Body of pancreas (tissue), 4 donors: ENCODE data around the gene HDAC1. TPM values are rescaled to one million over a fixed set of nuclear protein-coding genes. Genes with fewer than 3 reads are reported as not detected.

Experiments
- ATAC-seq: fragments of 150-250 bp; one replicate; pipeline ENCODE4 v1.9.1; 2016
- DNase-seq, 4 donors: peaks; one replicate each; pipeline ENCODE4 v3.0.0-alpha.2; 2019
- H3K27ac ChIP-seq, 4 donors: fragments of 200-600 bp; sonication (generic); 1 replicate in 3 of 4; 2 replicates in 1 of 4; pipeline versions ENCODE4 v1.5.1 to v1.6.1; 2016 to 2019; ENCODE audit warnings: mild to moderate bottlenecking in 1 of 4, mixed read lengths in 1 of 4, moderate library complexity in 1 of 4
- H3K27me3 ChIP-seq, 2 donors: fragments of 200-600 bp; sonication (generic); one replicate each; pipeline ENCODE4 v1.6.0; 2016; ENCODE audit warnings: mild to moderate bottlenecking in 1 of 2
- H3K36me3 ChIP-seq, 2 donors: fragments of 200-600 bp; sonication (generic); replicated peaks in 1 of 2; 2 replicates each; pipeline ENCODE4 v1.5.1; 2016; ENCODE audit warnings: low read depth in 2 of 2; ENCODE audit not compliant: insufficient read depth in 1 of 2
- H3K4me1 ChIP-seq: fragments of 200-600 bp; sonication (generic); one replicate; pipeline ENCODE4 v1.6.0; 2016
- H3K4me3 ChIP-seq, 2 donors: fragments of 200-600 bp; sonication (generic); 1 replicate in 1 of 2; 2 replicates in 1 of 2; pipeline ENCODE4 v1.5.1; 2016 to 2019
- H3K9me3 ChIP-seq, 3 donors: fragments of 200-600 bp; sonication (generic); 1 replicate in 2 of 3; 2 replicates in 1 of 3; pipeline ENCODE4 v1.5.1; 2016
- POLR2A ChIP-seq, 3 donors: fragments of 450-650 bp; IDR thresholded peaks; one replicate each; pipeline ENCODE4 v1.6.1; 2016; ENCODE audit warnings: antibody characterized with exemption in 3 of 3, mild to moderate bottlenecking in 2 of 3
- WGBS, 2 donors: methylation state at CpG; one replicate each; pipeline ENCODE4 v1.1.5; 2017; 5-methylcytosine and 5-hydroxymethylcytosine counted together
- intact Hi-C: fragments of 100-400 bp; cut with DNase I; formaldehyde crosslinking; loops from one replicate; pipeline ENCODE4 v1.15.1; 2023
- total RNA-seq, 2 donors: library from RNA; depleted of rRNA; stranded (reverse); fragments of >200 nt; gene quantifications; one replicate each; pipeline ENCODE4 v1.1.0, GENCODE V29; 2016
- TF ChIP-seq, protein P1 (sequence below), 7 experiments: fragments of 450-650 bp in 4 of 7; fragments of 200-600 bp in 3 of 7; sonication (generic) in 3 of 7; IDR thresholded peaks; one replicate each; pipeline ENCODE4 v1.5.1; 2016 to 2019; ENCODE audit warnings: antibody characterized with exemption in 7 of 7

The HDAC1 gene
- total RNA-seq, 2 donors from 2014 or later: 32.7 to 50.4 TPM

DNA sequence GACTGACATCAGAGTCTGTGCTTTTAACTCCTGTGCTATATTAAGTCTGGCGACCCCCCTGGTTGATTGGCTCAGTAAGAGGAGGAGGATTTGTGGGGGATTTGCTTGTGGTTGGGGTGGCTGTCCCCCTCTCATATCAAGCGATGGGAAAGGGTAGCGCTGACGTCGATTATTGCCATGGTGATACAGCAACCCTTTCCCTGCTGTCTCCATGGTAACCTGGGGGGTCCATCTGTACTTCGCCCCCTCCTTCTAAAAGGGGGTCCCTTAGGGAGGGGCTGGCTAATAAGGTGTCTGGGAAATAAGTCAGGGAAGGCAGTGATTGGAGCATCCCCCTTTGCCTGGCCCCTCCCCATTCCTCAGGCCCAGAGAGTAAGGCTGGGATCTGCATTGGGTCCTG lies 65.7 kb downstream of the HDAC1 start:
- TF ChIP-seq, protein P1, sequence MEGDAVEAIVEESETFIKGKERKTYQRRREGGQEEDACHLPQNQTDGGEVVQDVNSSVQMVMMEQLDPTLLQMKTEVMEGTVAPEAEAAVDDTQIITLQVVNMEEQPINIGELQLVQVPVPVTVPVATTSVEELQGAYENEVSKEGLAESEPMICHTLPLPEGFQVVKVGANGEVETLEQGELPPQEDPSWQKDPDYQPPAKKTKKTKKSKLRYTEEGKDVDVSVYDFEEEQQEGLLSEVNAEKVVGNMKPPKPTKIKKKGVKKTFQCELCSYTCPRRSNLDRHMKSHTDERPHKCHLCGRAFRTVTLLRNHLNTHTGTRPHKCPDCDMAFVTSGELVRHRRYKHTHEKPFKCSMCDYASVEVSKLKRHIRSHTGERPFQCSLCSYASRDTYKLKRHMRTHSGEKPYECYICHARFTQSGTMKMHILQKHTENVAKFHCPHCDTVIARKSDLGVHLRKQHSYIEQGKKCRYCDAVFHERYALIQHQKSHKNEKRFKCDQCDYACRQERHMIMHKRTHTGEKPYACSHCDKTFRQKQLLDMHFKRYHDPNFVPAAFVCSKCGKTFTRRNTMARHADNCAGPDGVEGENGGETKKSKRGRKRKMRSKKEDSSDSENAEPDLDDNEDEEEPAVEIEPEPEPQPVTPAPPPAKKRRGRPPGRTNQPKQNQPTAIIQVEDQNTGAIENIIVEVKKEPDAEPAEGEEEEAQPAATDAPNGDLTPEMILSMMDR (IDR thresholded peaks at IDR 0.05): no peak
- no peak for TF ChIP-seq POLR2A (IDR thresholded peaks at IDR 0.05)
- no peaks in the 10 kb centered on the region for H3K27me3 ChIP-seq
- DNase-seq: no peak
- peaks cover 37% of the 10 kb centered on the region for H3K4me1 ChIP-seq
- H3K9me3 ChIP-seq: no peaks in the 10 kb centered on the region
- H3K27ac ChIP-seq: no peak overlapping the region
- ATAC-seq: no peak
- H3K4me3 ChIP-seq: no peak overlapping the region
- intact Hi-C loops: no loop called here
- WGBS, 2 donors: 75 to 80% methylated on average over 6 of the region's 6 CpGs
- H3K36me3 ChIP-seq: no peaks in the 10 kb centered on the region

DNA sequence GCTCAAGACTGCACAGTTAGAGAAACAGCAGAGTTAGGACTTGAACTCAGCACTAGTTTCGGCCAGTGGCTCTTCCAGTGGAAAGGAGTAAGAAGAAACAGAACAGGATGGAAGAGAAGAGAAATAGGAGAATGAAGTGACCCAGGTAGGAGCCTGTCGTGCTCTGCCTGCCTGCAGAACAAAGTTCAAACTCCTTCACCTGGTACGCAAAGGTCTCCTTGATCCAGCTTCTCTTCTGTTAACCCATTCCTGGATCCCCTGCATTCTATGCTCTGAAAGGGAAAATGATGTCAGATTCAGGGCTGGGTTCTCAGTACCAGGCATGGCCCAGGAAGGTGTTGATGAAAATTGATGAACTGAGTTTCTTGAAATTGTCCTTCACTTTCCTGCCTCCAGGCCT lies 66.6 kb downstream of the HDAC1 start:
- TF ChIP-seq POLR2A (IDR thresholded peaks at IDR 0.05): no peak
- TF ChIP-seq, protein P1 (IDR thresholded peaks at IDR 0.05): no peak
- Histone ChIP-seq H3K4me1 (peaks cover 30% of the 10 kb centered on the region), H3K4me3 (no peak overlapping the region), H3K36me3 (no peaks in the 10 kb centered on the region), H3K27me3 (no peaks in the 10 kb centered on the region), H3K9me3 (no peaks in the 10 kb centered on the region), H3K27ac (no peak overlapping the region)
- ATAC-seq (no peak), DNase-seq (no peak)
- WGBS, 2 donors: 42 to 50% methylated on average over 3 of the region's 3 CpGs
- intact Hi-C loops: no loop called here

DNA sequence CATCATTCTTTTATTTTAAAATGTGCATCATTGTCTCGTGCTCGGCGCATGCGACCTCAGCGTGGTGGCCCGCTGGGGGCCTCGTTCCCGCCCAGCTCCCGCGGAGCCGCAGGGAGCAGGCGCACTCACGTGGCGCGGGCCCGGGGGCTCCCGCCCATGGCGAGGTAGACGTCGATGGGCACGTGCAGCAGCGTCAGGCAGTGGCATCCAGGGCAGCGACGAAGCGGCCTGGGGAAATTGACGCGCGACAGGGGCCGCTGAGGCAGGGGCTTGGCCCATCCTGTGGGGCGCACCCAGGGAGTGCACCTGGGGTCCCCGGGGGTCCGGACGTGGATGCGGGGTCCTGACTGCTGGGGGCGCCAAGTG lies 69.4 kb downstream of the HDAC1 start:
- no peaks in the 10 kb centered on the region for H3K9me3 ChIP-seq
- H3K4me3 ChIP-seq: no peak overlapping the region
- 49 to 90% methylated on average over 6 to 23 of the region's 35 CpGs for WGBS, 2 donors
- intact Hi-C loops: no loop called here
- TF ChIP-seq POLR2A (IDR thresholded peaks at IDR 0.05): no peak
- TF ChIP-seq, protein P1 (IDR thresholded peaks at IDR 0.05): no peak
- no peak overlapping the region for H3K27ac ChIP-seq
- no peaks in the 10 kb centered on the region for H3K27me3 ChIP-seq
- ATAC-seq (peak; percentile 3), DNase-seq (no peak)
- H3K4me1 ChIP-seq: peaks cover 16% of the 10 kb centered on the region
- peaks cover 0 to 8% of the 10 kb centered on the region in 2 donors for H3K36me3 ChIP-seq

DNA sequence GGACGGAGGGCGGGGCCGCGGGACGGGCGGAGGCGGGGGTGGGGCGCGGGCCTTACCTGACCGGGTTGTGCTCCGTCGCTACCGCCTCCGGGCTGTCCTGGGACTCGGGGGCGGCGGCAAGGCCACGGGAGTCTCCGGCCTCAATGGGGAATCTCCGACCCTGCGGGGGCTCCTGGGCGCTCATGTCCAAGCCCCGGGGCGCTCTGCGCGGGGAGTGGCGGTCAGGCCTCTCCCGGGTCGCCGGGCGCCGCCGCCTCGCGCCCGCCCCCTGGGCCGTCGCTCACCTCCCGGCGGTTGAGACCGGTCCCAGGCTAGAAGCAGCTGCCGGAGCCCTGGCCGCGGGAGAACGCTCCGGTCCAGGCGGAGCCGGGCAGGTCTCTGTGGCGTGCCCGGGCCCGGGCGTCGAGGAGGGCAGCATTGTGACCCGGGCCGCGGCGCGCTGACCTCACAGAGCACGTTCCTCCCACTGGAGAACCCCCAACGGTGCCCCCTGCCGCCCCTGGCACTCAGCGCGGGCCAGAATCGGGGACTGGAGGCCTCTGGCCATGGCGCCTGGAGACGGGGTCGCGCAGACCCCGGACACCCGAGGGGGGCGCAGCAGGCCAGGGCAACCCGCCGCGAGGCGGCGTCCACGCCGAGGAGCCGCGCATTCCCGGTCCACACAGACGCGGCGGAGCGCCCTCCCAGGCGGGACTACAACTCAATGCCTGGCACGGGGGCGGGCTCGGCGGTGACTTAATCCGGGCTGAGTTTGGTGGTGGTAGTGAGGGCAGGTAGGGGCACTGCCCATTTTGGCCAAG lies 70.0 kb downstream of the HDAC1 start:
- Histone ChIP-seq H3K4me3 (no peak overlapping the region), H3K36me3 (peaks cover 0 to 10% of the 10 kb centered on the region in 2 donors), H3K27me3 (no peaks in the 10 kb centered on the region), H3K27ac (peak overlapping the region in 3 of 4 donors; percentile 37 to 55 (median 42)), H3K9me3 (no peaks in the 10 kb centered on the region), H3K4me1 (peaks cover 16% of the 10 kb centered on the region)
- TF ChIP-seq, protein P1 (IDR thresholded peaks at IDR 0.05): peak in 5 of 7 experiments; percentile 12 to 44 (median 29)
- peak; percentile 17 to 29 (median 23) for TF ChIP-seq POLR2A (IDR thresholded peaks at IDR 0.05)
- WGBS, 2 donors: 0 to 1% methylated on average over 7 to 81 of the region's 91 CpGs
- peak; percentile 68 for ATAC-seq
- intact Hi-C loops: no loop called here
- DNase-seq: peak; percentile 51 to 67 (median 54)
